Measurements from ENCODE around the gene SSBP2. TPM values are rescaled to one million over a fixed set of nuclear protein-coding genes. Genes with fewer than 3 reads are reported as not detected.

SSBP2 gene
- total RNA-seq, 1 experiment from 2014 or later, result 5.2 TPM

GRCh38 chr5:81408496-81408895, 342.4 kb downstream of the SSBP2 start:
- Histone ChIP-seq H3K36me3 (ENCODE audit: control insufficient read depth in 1 of 2, insufficient read depth in 2 of 2, low read length in 2 of 2) (no peaks in the 10 kb centered on the region), H4K20me1 (ENCODE audit: insufficient read depth) (no peaks in the 10 kb centered on the region), H3K4me2 (ENCODE audit: low read length) (no peak overlapping the region), H3K79me2 (ENCODE audit: insufficient read depth, low read length) (no peaks in the 10 kb centered on the region), H3K9ac (ENCODE audit: low read length) (no peak overlapping the region), H3K9me2 (ENCODE audit: insufficient read depth) (no peaks in the 10 kb centered on the region), H3K9me3 (ENCODE audit: control insufficient read depth in 1 of 2, insufficient read depth in 1 of 2, low read depth in 1 of 2, low read length in 2 of 2) (no peaks in the 10 kb centered on the region), H3K27me3 (ENCODE audit: insufficient read depth, low read length) (no peaks in the 10 kb centered on the region), H3K4me3 (replicated peaks in 1 of 2; ENCODE audit: low read depth in 1 of 2, low read length in 2 of 2) (no peak overlapping the region), H3K27ac (ENCODE audit: low read depth, low read length) (no peak overlapping the region), H3K4me1 (ENCODE audit: control insufficient read depth in 1 of 2, insufficient read depth in 2 of 2, low read length in 2 of 2) (no peaks in the 10 kb centered on the region), H2AFZ (ENCODE audit: low read depth, low read length, poor library complexity, severe bottlenecking) (no peak overlapping the region)
- TF ChIP-seq CEBPB (IDR thresholded peaks at IDR 0.05; ENCODE audit: low read depth) (no peak), EGR1 (IDR thresholded peaks at IDR 0.05; ENCODE audit: low read depth) (no peak), YY1 (IDR thresholded peaks at IDR 0.05; ENCODE audit: extremely low read depth, insufficient replicate concordance, low read depth, low read length) (no peak), CBX3 (IDR thresholded peaks at IDR 0.05; ENCODE audit: low read depth) (no peak), EZH2phosphoT487 (IDR thresholded peaks at IDR 0.05; ENCODE audit: borderline replicate concordance) (no peak), ZBTB33 (IDR thresholded peaks at IDR 0.05; ENCODE audit: extremely low read depth, insufficient replicate concordance, low read length) (no peak), MAX (IDR thresholded peaks at IDR 0.05) (no peak), ZNF274 (IDR thresholded peaks at IDR 0.05; ENCODE audit: low read depth, low read length) (no peak), SRF (IDR thresholded peaks at IDR 0.05; ENCODE audit: low read depth) (no peak), SIN3A (IDR thresholded peaks at IDR 0.05; ENCODE audit: low read depth) (no peak), REST (IDR thresholded peaks at IDR 0.05; ENCODE audit: low read depth) (no peak), ATF3 (IDR thresholded peaks at IDR 0.05) (no peak), ELF1 (IDR thresholded peaks at IDR 0.05; ENCODE audit: borderline replicate concordance, low read depth) (no peak), CTCF (IDR thresholded peaks at IDR 0.05 in 2 of 3, conservative IDR thresholded peaks at IDR 0.05 in 1 of 3; ENCODE audit: borderline replicate concordance in 1 of 3, insufficient read depth in 1 of 3, low read depth in 2 of 3, low read length in 2 of 3) (no peak), EZH2 (IDR thresholded peaks at IDR 0.05) (no peak), POLR2A (IDR thresholded peaks at IDR 0.05; ENCODE audit: borderline replicate concordance, extremely low read depth, insufficient read depth, insufficient read length) (no peak), FOSL1 (IDR thresholded peaks at IDR 0.05; ENCODE audit: low read depth) (no peak), SP1 (IDR thresholded peaks at IDR 0.05; ENCODE audit: low read depth) (no peak)
- intact Hi-C loops (cut with micrococcal nuclease), result no loop called here
- ATAC-seq (no peak), DNase-seq (ENCODE audit: low read depth, low spot score) (no peak)
- RAD21 ChIA-PET (ENCODE audit: low non-redundant PET in 1 of 2, low total read pairs in 2 of 2, uncharacterized antibody in 2 of 2, unreplicated experiment in 2 of 2), result no interaction called here
- BruUV-seq (replicated peaks), result no TSS peak
- POLR2A ChIA-PET, result no interaction called here
- CTCF ChIA-PET, result no interaction called here

Measured in HCT116 (cell line).